HepG2 (cell line): ENCODE results near the gene SLC6A17. TPM values are rescaled to one million over a fixed set of nuclear protein-coding genes. Genes with fewer than 3 reads are reported as not detected.

Source experiments
- ATAC-seq: fragments of 200-7000 bp; cut with Tn5 transposase; 3 replicates; pipeline ENCODE4 v1.9.1; 2020; ENCODE audit warnings: mild to moderate bottlenecking, moderate library complexity
- BruUV-seq: library from RNA; stranded (reverse); fragments of 400-500 nt; replicated peaks from 2 replicates; lab custom pipeline; 2021; lab: Mats Ljungman, UMichigan
- CTCF ChIA-PET: fragments of 300-600 bp; formaldehyde crosslinking; extraction: SDS; loops from one replicate; lab custom pipeline; 2021; ENCODE audit warnings: low total read pairs, inconsistent platforms, low intra/inter-chr PET ratio; lab: Yijun Ruan, JAX
- POLR2A ChIA-PET: fragments of 350-600 bp; sonication (Branson Sonifier 250); formaldehyde crosslinking; loops from one replicate; lab custom pipeline; 2020; ENCODE audit warnings: antibody characterized with exemption, inconsistent platforms; lab: Yijun Ruan, JAX
- DNase-seq: peaks from one replicate; pipeline ENCODE4 v3.0.0-alpha.2; 2015; ENCODE audit warnings: low spot score
- FAIRE-seq: peaks from 3 replicates; lab custom pipeline; 2011; peaks lifted over from hg19 to GRCh38; lab: Jason Lieb, UNC
- H2AFZ ChIP-seq: one replicate; pipeline ENCODE4 v1.6.1; 2011; ENCODE audit warnings: low read length, inconsistent platforms
- H3K27ac ChIP-seq: fragments of 300-600 bp; 3 replicates; pipeline ENCODE4 v1.8.0; 2011; ENCODE audit warnings: mixed run types, mild to moderate bottlenecking, mixed read lengths, low read length, inconsistent platforms; ENCODE audit not compliant: insufficient read depth; ENCODE audit errors: extremely low read length
- H3K27me3 ChIP-seq, 2 experiments: fragments of 200-600 bp in 1 of 2; 2 replicates in 1 of 2; 3 replicates in 1 of 2; pipeline versions ENCODE4 v1.6.0 to v1.8.0; 2011; ENCODE audit warnings: low read length in 2 of 2, mild to moderate bottlenecking in 2 of 2, moderate library complexity in 2 of 2, inconsistent platforms in 1 of 2; ENCODE audit not compliant: insufficient read depth in 2 of 2, control insufficient read depth in 1 of 2
- H3K36me3 ChIP-seq, 2 experiments: fragments of 200-600 bp in 1 of 2; replicated peaks in 1 of 2; 2 replicates in 1 of 2; 3 replicates in 1 of 2; pipeline versions ENCODE4 v1.5.1 to v1.8.0; 2011; ENCODE audit warnings: low read length in 2 of 2, inconsistent platforms in 1 of 2; ENCODE audit not compliant: insufficient read depth in 2 of 2, control insufficient read depth in 1 of 2
- H3K4me1 ChIP-seq: 2 replicates; pipeline ENCODE4 v1.5.1; 2012; ENCODE audit warnings: low read length, inconsistent platforms; ENCODE audit not compliant: insufficient read depth
- H3K4me2 ChIP-seq: 2 replicates; pipeline ENCODE4 v1.6.0; 2011; ENCODE audit warnings: low read depth, low read length, inconsistent platforms
- H3K4me3 ChIP-seq, 3 experiments: fragments of 200-600 bp in 1 of 3; sonication (generic), shearing (Covaris generic) in 1 of 3; replicated peaks in 1 of 3; 2 replicates each; pipeline ENCODE4 v1.5.1; 2011 to 2016; ENCODE audit warnings: low read length in 3 of 3, inconsistent platforms in 2 of 3, low read depth in 2 of 3, mild to moderate bottlenecking in 2 of 3, control low read depth in 1 of 3, mixed read lengths in 1 of 3; ENCODE audit not compliant: insufficient read depth in 1 of 3
- H3K79me2 ChIP-seq: one replicate; pipeline ENCODE4 v1.6.1; 2011; ENCODE audit warnings: low read length, inconsistent platforms; ENCODE audit not compliant: insufficient read depth
- H3K9ac ChIP-seq: 2 replicates; pipeline ENCODE4 v1.6.0; 2011; ENCODE audit warnings: mild to moderate bottlenecking, low read depth, low read length, inconsistent platforms; ENCODE audit not compliant: insufficient read depth
- H3K9me3 ChIP-seq: 2 replicates; pipeline ENCODE4 v1.5.1; 2012; ENCODE audit warnings: mild to moderate bottlenecking, low read length
- H4K20me1 ChIP-seq: 2 replicates; pipeline ENCODE4 v1.6.0; 2011; ENCODE audit warnings: inconsistent platforms, mild to moderate bottlenecking, low read length, moderate library complexity; ENCODE audit not compliant: insufficient read depth
- CSRNP1 ChIP-seq: sonication (generic); formaldehyde crosslinking; IDR thresholded peaks from 2 replicates; pipeline ENCODE4 v1.8.1; 2023; ENCODE audit warnings: mild to moderate bottlenecking, missing genetic modification reagents
- EED ChIP-seq: sonication (generic); formaldehyde crosslinking; IDR thresholded peaks from 2 replicates; pipeline ENCODE4 v1.5.0; 2020; ENCODE audit warnings: mild to moderate bottlenecking, missing genetic modification reagents
- HNF4G ChIP-seq, 2 experiments: sonication (generic) in 1 of 2; formaldehyde crosslinking in 1 of 2; IDR thresholded peaks; 2 replicates each; pipeline versions ENCODE4 v1.4.0 to v1.6.1; 2011 to 2020; ENCODE audit warnings: borderline replicate concordance in 2 of 2, low read depth in 2 of 2, mild to moderate bottlenecking in 2 of 2, low read length in 1 of 2, missing genetic modification reagents in 1 of 2, moderate library complexity in 1 of 2
- NR0B2 ChIP-seq: sonication (generic); formaldehyde crosslinking; IDR thresholded peaks from 2 replicates; pipeline ENCODE4 v1.4.0; 2020; ENCODE audit warnings: mild to moderate bottlenecking, missing genetic modification reagents
- PATZ1 ChIP-seq: sonication (generic); formaldehyde crosslinking; IDR thresholded peaks from 2 replicates; pipeline ENCODE4 v1.4.0; 2020; ENCODE audit warnings: missing genetic modification reagents
- POLR2A ChIP-seq, 2 experiments: IDR thresholded peaks; 2 replicates each; pipeline ENCODE4 v1.6.1; 2011; ENCODE audit warnings: low read depth in 2 of 2, low read length in 2 of 2, mild to moderate bottlenecking in 1 of 2, moderate library complexity in 1 of 2; ENCODE audit not compliant: insufficient read depth in 1 of 2
- STAT5B ChIP-seq: sonication (generic); formaldehyde crosslinking; IDR thresholded peaks from 2 replicates; pipeline ENCODE4 v1.4.0; 2020; ENCODE audit warnings: missing genetic modification reagents
- TIGD3 ChIP-seq: sonication (generic); formaldehyde crosslinking; IDR thresholded peaks from 2 replicates; pipeline ENCODE4 v1.5.1; 2020; ENCODE audit warnings: mild to moderate bottlenecking, missing genetic modification reagents, borderline replicate concordance
- WIZ ChIP-seq: sonication (generic); formaldehyde crosslinking; IDR thresholded peaks from 2 replicates; pipeline ENCODE4 v1.5.1; 2020; ENCODE audit warnings: mild to moderate bottlenecking, missing genetic modification reagents
- ZBTB39 ChIP-seq: sonication (generic); formaldehyde crosslinking; IDR thresholded peaks from 2 replicates; pipeline ENCODE4 v1.5.0; 2020; ENCODE audit warnings: missing genetic modification reagents
- ZNF687 ChIP-seq: sonication (generic); formaldehyde crosslinking; IDR thresholded peaks from 2 replicates; pipeline ENCODE4 v1.5.1; 2020; ENCODE audit warnings: mild to moderate bottlenecking, missing genetic modification reagents, moderate library complexity
- WGBS: methylation state at CpG from one replicate; pipeline ENCODE4 v1.1.6; 2017; ENCODE audit warnings: low lambda C conversion rate; 5-methylcytosine and 5-hydroxymethylcytosine counted together
- in situ Hi-C: cut with HindIII; loops from 2 replicates; pipeline ENCODE4 v1.10.0; 2017; ENCODE audit warnings: low pct_unique_long_range_greater_than_20kb; ENCODE audit not compliant: extremely low pct_ligation_motif_present
- intact Hi-C: fragments of 100-400 bp; cut with micrococcal nuclease; formaldehyde crosslinking; loops from one replicate; pipeline ENCODE4 v1.10.0; 2022; ENCODE audit not compliant: unreplicated experiment
- polyA plus RNA-seq, 8 experiments: library from polyadenylated mRNA; depleted of rRNA in 3 of 8; stranded (reverse) in 7 of 8; unstranded in 1 of 8; fragments of >200 nt; fragmentation: Illumina TruSeq in 4 of 8; extraction: Trizol in 4 of 8; gene quantifications; 2 replicates each; pipeline versions ENCODE4 v1.2.1 to v1.2.3, GENCODE V29; 2011 to 2016; ENCODE audit warnings: low read depth in 4 of 8, missing spikeins in 1 of 8, mixed read lengths in 1 of 8; ENCODE audit not compliant: insufficient read depth in 1 of 8
- total RNA-seq, 5 experiments: library from RNA; depleted of rRNA; stranded (reverse); fragments of >200 nt; fragmentation: Illumina TruSeq; extraction: Trizol; gene quantifications; 2 replicates each; pipeline ENCODE4 v1.2.3, GENCODE V29; 2016; ENCODE audit warnings: low read depth in 1 of 5

The SLC6A17 gene
- total and polyA plus RNA-seq, 2 of the 13 experiments (the other 11 are each of a cell fraction or from before 2014, with no cell fraction given) = not detected

- POLR2A ChIA-PET = no interaction called here
- no TSS peak for BruUV-seq
- intact Hi-C loops = no loop called here
- WGBS = 0% methylated on average over 3 of the region's 5 CpGs
- FAIRE-seq = no peak
- H3K27ac ChIP-seq = no peak overlapping the region
- H4K20me1 ChIP-seq = no peaks in the 10 kb centered on the region
- no peak overlapping the region for H3K4me3 ChIP-seq
- no peaks in the 10 kb centered on the region for H3K79me2 ChIP-seq
- H3K9ac ChIP-seq = no peak overlapping the region
- no peaks in the 10 kb centered on the region for H3K9me3 ChIP-seq
- no peak overlapping the region for H3K4me2 ChIP-seq
- in situ Hi-C loops = no loop called here
- no peaks in the 10 kb centered on the region for H3K36me3 ChIP-seq
- H3K27me3 ChIP-seq = peaks cover 0 to 4% of the 10 kb centered on the region in 2 experiments; a peak in 1 of 5 replicates
- H2AFZ ChIP-seq = no peak overlapping the region
- no peaks in the 10 kb centered on the region for H3K4me1 ChIP-seq
- no peak for ATAC-seq
- DNase-seq = no peak
- CTCF ChIA-PET = no interaction called here
- TF ChIP-seq PATZ1 (CRISPR knock-in tag) (no peak), ZBTB39 (CRISPR knock-in tag) (no peak), CSRNP1 (CRISPR knock-in tag) (no peak), NR0B2 (CRISPR knock-in tag) (no peak), ZNF687 (CRISPR knock-in tag) (no peak), POLR2A (IDR thresholded peaks at IDR 0.05; ENCODE audit: insufficient read depth in 1 of 2, low read depth in 2 of 2, low read length in 2 of 2) (no peak), EED (CRISPR knock-in tag) (no peak), HNF4G (IDR thresholded peaks at IDR 0.05; ENCODE audit: borderline replicate concordance, low read depth, low read length) (no peak), HNF4G (CRISPR knock-in tag; IDR thresholded peaks at IDR 0.05; ENCODE audit: borderline replicate concordance, low read depth) (no peak), STAT5B (no peak), WIZ (CRISPR knock-in tag) (no peak), TIGD3 (CRISPR knock-in tag) (no peak)
Measured at GRCh38 chr1:110158261-110158660, 8.0 kb downstream of the SLC6A17 start.
